Spleen (tissue), 7 donors: ENCODE measurements around the gene NSD2.

ENCODE experiments used
- POLR2AphosphoS5 ChIP-seq, 3 donors: sonication (generic); formaldehyde crosslinking; IDR thresholded peaks; one replicate each; pipeline ENCODE4 v1.5.1; 2017; ENCODE audit warnings: antibody characterized with exemption in 3 of 3
- TF ChIP-seq, protein P1 (sequence below), 11 experiments: fragments of 200-600 bp in 7 of 11; fragments of 450-650 bp in 4 of 11; sonication (generic) in 4 of 11; IDR thresholded peaks in 8 of 11; conservative IDR thresholded peaks in 3 of 11; 1 replicate in 7 of 11; 2 replicates in 4 of 11; pipeline versions ENCODE4 v1.4.0 to v1.8.0; 2016 to 2021; ENCODE audit warnings: antibody characterized with exemption in 11 of 11, inconsistent platforms in 4 of 11, mild to moderate bottlenecking in 1 of 11
- donor health status: DM: no; HTN: no; CAD: no; lungs with moderate emphysema.
- donor health status: DM: no; HTN: no; CAD: no.
- donor health status: DM: no; HTN: no; CAD: no.

DNA sequence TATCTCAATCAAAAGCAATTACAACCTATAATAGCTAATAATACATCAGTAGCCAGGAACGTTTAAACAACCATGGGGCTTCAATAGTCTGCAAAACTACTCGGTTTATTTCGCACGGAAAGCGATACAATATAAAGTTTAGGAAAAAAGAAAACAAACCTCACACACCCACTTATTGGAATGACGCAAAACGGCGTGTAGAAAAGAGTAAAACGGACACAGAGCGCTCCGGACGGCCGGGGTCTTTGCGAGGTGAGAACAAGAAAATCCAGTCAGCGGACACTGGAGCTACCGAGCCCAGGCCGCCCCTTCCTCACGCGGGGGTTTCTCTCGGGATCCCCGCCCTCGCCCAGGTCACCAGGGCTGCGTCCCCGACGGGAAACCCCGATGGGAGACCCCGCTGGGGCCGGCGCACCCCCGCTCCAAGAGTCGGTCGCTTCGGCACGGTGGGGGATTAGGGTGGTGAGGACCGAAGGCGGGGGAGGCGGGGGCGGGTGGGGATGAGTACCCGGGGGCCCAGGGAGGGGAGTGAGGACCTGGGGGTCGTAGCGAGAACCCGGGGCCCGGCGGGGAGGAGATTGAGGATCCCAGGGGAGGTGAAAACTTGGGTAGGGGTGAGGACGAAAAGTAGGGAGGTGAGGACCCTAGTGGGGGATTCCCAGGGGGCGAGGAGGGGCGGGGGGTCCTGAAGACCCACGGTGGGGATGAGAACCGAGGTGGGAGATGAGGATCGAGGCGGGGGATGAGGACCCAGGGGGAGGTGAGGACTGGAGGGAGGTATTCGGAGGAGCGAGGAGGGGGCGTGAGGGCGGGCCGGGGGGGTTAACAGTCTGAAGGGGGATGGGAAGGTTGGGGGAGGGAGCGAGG, 136.8 kb downstream of the NSD2 start:
- TF ChIP-seq, protein P1, sequence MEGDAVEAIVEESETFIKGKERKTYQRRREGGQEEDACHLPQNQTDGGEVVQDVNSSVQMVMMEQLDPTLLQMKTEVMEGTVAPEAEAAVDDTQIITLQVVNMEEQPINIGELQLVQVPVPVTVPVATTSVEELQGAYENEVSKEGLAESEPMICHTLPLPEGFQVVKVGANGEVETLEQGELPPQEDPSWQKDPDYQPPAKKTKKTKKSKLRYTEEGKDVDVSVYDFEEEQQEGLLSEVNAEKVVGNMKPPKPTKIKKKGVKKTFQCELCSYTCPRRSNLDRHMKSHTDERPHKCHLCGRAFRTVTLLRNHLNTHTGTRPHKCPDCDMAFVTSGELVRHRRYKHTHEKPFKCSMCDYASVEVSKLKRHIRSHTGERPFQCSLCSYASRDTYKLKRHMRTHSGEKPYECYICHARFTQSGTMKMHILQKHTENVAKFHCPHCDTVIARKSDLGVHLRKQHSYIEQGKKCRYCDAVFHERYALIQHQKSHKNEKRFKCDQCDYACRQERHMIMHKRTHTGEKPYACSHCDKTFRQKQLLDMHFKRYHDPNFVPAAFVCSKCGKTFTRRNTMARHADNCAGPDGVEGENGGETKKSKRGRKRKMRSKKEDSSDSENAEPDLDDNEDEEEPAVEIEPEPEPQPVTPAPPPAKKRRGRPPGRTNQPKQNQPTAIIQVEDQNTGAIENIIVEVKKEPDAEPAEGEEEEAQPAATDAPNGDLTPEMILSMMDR (IDR thresholded peaks at IDR 0.05 in 8 of 11, conservative IDR thresholded peaks at IDR 0.05 in 3 of 11) = no peak
- TF ChIP-seq POLR2AphosphoS5 (IDR thresholded peaks at IDR 0.05) = no peak
